GM12891 (cell line): Measurements from ENCODE around the gene HSD17B8.

Source experiments
- PAX5 ChIP-seq: IDR thresholded peaks from 2 replicates; pipeline ENCODE4 v1.6.1; 2011; ENCODE audit warnings: low read length, moderate library complexity, mild to moderate bottlenecking; ENCODE audit not compliant: insufficient read depth, severe bottlenecking
- POLR2AphosphoS5 ChIP-seq: IDR thresholded peaks from 2 replicates; pipeline ENCODE4 v1.6.1; 2011; ENCODE audit warnings: low read depth, low read length, control low read depth

GRCh38 chr6:33156561-33156960 is 47.9 kb upstream of the HSD17B8 start:
- TF ChIP-seq POLR2AphosphoS5 = no peak
- no peak for TF ChIP-seq PAX5
